ENCODE measurements around the gene AKAP14.
A peak's percentile ranks its signal among the peaks of the same experiment; 100 is the strongest.
"Not testable (repeated sequence)": the region's sequence is repeated elsewhere in the genome, so short reads cannot be mapped to it uniquely, and the experiment has no call there.

The AKAP14 gene

DNA sequence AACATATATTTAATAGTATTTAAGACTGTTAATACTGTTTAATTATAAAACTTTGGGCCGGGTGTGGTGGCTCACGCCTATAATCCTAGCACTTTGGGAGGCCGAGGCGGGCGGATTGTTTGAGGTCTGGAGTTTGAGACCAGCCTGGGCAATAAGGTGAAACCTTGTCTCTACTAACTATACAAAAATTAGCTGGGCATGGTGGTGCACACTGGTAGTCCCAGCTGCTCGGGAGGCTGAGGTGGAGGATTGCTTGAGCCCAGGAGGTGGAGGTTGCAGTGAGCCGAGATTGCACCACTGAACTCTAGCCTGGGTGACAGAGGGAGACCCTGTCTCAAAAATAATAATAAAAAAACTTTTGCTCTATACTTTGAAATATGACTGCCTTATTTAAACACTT, 26.7 kb downstream of the AKAP14 start:
- DNase-seq = not testable (repeated sequence)

DNA sequence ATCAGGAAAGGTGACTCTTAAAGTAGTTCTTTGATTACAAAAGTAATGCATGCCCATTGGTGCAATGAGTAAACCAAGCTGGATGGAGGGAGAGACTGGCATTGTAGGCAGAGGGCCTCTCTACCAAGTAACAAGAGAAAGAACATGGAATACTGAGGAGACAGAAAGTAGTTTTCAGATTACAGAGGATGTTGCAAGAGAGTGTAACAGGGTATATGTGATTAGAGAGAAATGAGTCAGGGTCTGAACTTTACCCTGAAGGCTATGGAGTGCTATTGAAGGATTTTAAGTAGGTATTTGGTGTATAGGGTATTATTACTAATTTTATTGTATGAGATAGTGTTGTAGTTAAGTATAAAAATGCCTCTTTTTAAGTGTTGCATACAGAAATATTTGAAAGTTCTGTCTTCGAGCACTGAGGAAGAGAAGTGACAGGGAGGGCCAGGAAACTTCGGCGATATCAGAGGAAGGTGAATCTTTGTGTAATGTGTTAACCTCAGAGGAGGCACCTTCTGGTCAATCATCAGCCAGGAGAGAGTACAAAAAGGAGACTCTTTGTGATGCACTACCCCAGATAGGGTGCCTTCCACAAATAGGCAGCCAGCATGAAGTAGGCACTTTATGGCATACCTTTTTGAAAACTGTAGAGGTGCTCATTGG, 39.7 kb downstream of the AKAP14 start:
- DNase-seq = no peak

DNA sequence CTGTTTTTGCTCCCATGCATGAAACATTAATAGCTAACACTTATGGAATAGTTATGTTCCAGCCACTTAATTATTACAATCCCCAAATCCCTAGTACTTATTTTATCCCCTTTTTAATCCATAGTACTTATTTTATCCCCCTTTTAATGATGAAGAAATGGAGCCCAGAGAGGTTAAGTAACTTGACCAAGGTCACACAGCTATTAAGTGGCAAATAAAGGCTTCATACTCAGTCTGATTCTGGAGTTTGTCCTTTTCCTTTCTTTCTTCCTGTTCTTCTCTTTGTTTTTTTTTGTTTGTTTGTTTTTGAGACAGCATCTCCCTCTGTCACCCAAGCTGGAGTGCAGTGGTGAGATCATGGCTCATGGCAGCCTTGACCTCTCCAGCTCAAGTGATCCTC, 45.6 kb downstream of the AKAP14 start:
- no peak for DNase-seq

DNA sequence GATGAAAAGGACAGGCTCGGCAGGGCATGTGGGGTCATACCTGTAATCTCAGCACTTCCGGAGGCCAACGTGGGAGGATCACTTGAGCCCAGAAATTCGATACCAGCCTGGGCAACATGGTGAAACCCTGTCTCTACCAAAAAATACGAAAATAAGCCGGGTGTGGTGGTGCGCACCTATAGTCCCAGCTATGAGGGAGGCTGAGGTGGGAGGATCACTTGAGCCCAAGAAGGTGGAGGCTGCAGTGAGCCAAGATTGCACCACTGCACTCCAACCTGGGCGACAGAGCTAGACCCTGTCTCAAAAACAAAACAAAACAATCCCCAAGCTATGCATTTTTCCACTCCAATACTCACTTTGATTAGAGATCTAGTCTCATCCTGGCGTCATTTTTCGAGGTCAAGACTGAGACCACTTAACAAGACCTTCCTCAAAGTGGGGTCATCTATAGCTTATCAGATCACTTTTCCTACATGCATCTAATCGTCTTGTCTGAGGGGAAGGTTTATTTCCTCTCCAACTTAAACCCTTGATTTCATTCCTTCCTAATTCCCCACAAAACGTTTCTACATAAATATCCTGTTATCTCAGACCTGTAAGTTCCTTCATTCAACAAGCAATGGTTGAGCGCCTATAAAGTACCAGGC, 46.6 kb downstream of the AKAP14 start:
- no peak for DNase-seq

DNA sequence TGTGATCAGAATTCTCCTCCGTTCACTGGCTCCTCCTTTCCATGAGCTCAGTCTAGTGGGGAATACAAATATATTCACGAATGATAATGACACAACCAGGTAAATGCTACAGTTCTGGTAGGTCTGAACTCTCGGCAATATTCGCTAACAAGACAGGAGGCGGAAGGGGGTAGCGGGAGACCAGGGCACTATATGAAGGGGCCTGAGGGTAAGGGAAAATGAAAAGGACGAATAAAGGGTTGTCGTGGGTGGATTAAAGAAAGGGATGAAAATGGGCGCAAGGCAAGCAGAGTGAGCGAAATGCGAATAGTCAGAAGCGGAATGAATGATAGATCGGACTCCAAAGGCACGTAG, 47.1 kb downstream of the AKAP14 start:
- DNase-seq = no peak

DNA sequence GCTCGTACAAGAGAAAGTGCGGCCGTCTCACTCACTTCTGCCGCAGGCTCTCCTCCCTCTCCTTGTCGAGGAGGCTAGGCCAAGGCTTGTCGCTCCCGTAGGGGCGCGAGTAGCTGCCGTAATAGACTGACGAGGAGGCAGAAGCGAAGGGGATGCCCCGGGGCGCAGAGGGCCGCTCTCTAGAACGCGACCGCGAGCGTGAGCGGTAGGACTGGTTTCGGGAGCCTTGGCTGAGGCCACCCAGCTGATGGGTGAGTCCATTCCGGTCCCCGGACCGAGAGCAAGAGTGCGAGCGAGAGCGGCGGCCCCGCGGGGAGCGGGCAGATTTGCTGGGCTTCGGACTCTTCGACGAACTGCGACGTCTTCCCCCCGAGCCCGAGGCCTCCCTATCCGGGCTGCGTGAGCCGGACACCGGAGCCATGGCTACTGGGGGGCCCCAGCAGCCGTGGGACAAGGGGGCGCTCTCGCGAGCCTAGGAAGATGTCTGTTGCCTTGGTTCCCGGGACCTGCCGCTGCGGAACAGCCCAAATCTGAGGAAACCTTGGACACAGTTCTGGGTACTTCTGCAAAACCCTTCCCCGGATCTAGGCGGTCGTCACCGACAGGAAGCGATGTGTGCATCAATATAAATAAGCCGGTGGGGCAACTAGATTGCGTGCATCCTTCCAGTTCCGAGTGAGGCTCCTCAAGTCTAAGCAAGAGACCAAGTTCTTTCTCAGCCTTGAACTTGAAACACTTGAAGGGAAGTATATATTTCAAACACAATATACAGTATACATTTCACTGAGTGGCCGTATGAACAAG, 47.7 kb downstream of the AKAP14 start, which contains the start of gene NKAP:
TSS of gene NKAP (minus strand) at position 567 of the 804 bp plus-strand sequence. CDS start at position 421, 146 bp downstream.
- peak; percentile 64 to 84 (median 70) for DNase-seq

DNA sequence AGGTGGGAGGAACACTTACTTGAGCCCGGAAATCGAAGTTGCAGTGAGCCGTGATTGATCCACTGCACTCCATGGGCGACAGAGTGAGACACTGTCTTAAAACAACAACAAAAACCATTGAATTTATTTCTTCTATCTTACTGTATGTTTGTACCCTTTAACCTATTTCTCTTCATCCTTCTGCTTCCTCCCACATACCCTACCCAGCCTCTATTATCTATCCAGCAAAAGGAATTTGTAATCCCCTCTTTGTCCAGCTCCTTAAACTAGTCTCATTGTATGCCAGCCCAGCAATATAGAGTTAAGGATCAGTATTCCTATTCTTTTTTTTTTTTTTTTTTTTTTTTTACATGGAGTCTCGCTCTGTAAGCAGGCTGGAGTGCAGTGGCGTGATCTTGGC, 49.8 kb downstream of the AKAP14 start:
- no peak for DNase-seq

DNA sequence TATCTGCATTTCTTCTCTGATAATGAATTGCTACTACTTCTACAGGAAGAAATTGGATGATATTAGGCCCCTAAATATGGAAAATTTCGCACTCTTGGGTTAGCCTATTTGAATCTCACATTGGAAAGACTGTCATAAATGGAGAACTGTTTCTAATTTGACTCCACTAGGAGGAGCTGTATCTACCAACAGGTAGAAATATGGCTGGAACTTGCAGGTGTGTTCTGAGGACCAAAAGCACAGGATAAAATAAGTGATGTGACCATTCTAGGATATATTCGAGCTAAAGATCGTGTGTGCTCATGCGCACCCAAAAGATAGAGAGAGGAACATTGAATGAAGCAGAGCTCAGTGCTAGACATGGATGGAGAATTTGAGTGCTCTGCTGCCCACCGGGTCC, 52.7 kb downstream of the AKAP14 start:
- DNase-seq = no peak

DNA sequence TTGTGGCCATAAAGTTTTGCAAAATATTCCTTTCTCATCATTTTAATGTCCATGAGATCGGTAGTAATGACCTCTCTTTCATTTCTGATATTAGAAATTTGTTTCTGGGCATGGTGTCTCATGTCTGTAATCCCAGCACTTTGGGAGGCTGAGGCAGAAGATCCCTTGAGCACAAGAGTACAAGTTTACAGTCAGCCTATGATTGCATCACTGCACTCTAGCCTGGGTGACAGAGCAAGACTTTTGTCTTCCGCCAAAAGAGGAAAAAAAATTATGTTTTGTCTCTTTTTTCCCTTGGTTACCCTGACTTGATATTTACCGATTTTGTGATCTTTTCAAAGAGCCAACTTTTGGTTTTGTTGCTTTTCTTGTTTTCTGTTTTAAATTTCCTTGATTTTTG, 58.7 kb downstream of the AKAP14 start:
- no peak for DNase-seq

DNA sequence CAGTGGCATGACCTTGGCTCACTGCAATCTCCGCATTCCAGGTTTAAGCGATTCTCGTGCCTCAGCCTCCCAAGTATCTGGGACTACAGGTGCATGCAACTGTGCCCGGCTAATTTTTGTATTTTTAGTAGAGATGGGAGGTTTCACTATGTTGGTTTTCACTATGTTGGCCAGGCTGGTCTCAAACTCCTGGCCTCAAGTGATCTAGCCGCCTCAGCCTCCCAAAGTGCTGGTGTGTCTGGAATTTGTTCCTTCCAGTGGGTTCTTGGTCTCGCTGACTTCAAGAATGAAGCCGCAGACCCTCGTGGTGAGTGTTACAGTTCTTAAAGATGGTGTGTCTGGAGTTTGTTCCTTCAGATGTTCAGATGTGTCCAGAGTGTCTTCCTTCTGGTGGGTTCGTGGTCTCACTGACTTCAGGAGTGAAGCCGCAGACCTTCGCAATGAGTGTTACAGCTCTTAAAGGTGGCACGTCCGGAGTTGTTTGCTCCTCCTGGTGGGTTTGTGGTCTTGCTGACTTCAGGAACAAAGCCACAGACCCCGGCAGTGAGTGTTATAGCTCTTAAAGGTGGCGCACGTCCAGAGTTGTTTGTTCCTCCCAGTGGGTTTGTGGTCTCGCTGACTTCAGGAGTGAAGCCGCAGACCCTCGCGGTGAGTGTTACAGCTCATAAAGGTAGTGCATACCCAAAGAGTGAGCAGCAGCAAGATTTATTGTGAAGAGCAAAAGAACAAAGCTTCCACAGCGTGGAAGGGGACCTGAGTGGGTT, 60.3 kb downstream of the AKAP14 start:
- DNase-seq = peak in 4 of 6 experiments; percentile 7 to 32 (median 18)

DNA sequence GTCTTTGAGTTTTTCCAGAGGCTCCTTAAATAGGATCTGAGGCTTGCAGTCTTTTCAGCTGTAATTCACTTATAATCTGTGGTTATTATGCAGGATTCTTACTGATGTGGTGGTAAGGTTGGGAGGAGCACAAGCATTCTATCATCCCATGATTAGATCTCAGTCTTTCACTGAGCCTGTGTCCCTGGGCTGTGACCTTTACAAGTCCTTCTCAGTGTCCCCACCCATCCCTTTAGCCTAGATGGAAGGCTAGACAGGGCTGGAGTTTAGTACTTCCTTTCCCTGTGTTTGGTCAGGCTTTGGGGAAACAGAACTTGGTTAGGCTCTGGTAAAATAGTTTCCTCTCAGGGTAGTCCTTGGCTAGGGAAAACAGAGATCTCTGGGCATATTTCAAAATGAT, 64.9 kb downstream of the AKAP14 start:
- DNase-seq = no peak

DNA sequence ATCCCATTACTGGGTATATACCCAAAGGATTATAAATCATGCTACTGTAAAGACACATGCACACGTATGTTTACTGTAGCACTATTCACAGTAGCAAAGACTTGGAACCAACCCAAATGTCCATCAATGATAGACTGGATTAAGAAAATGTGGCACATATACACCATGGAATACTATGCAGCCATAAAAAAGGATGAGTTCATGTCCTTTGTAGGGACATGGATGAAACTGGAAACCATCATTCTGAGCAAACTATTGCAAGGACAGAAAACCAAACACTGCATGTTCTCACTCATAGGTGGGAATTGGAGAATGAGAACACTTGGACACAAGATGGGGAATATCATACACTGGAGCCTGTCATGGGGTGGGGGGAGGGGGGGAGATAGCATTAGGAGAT, 71.1 kb downstream of the AKAP14 start:
- not testable (repeated sequence) for DNase-seq
